Activated CD4-positive, alpha-beta T cell treated with anti-CD3 and anti-CD28 coated beads for 36 hours (primary cell): ENCODE results near the gene GM2A. TPM values are rescaled to one million over a fixed set of nuclear protein-coding genes. Genes with fewer than 3 reads are reported as not detected.
A peak's percentile ranks its signal among the peaks of the same experiment; 100 is the strongest.

Experiments used
- ATAC-seq: fragments of 200-7000 bp; cut with Tn5 transposase; one replicate; pipeline ENCODE4 v1.10.0; 2021; ENCODE audit warnings: mild to moderate bottlenecking, moderate library complexity
- CTCF ChIA-PET: fragments of 350-600 bp; sonication (Branson Sonifier 250); formaldehyde crosslinking; loops from one replicate; lab custom pipeline; 2021; ENCODE audit warnings: antibody characterized with exemption; lab: Charles Lee
- POLR2A ChIA-PET: fragments of 350-600 bp; sonication (Branson Sonifier 250); formaldehyde crosslinking; loops from one replicate; lab custom pipeline; 2021; ENCODE audit warnings: antibody characterized with exemption, inconsistent platforms; lab: Charles Lee
- DNase-seq: peaks from one replicate; pipeline ENCODE4 v3.0.0-alpha.2; 2020
- H3K27ac Mint-ChIP-seq: one replicate; pipeline ENCODE4 v1.8.0; 2021; ENCODE audit warnings: mixed read lengths
- H3K27me3 Mint-ChIP-seq: one replicate; pipeline ENCODE4 v1.8.0; 2021; ENCODE audit warnings: mixed read lengths
- H3K36me3 Mint-ChIP-seq: one replicate; pipeline ENCODE4 v1.8.0; 2021; ENCODE audit warnings: low read depth, mixed read lengths
- H3K4me1 Mint-ChIP-seq: one replicate; pipeline ENCODE4 v1.8.0; 2021; ENCODE audit warnings: mixed read lengths
- H3K4me3 Mint-ChIP-seq: one replicate; pipeline ENCODE4 v1.8.0; 2021; ENCODE audit warnings: mild to moderate bottlenecking, moderate library complexity, mixed read lengths
- H3K9me3 Mint-ChIP-seq: one replicate; pipeline ENCODE4 v1.8.0; 2021; ENCODE audit warnings: low read depth, mixed read lengths
- intact Hi-C, 2 experiments: fragments of 100-400 bp; cut with DNase I in 1 of 2; cut with micrococcal nuclease in 1 of 2; formaldehyde crosslinking; loops; one replicate each; pipeline versions ENCODE4 v1.14.2 to v1.15.1; 2022 to 2024; cut with DNase I, micrococcal nuclease
- total RNA-seq, 2 experiments: library from RNA; stranded (reverse); gene quantifications; one replicate each; pipeline ENCODE4 v1.2.3, GENCODE V29; 2021

Gene GM2A
- total RNA-seq, result 10 to 100 TPM; 17.2 to 19.3 TPM

DNA sequence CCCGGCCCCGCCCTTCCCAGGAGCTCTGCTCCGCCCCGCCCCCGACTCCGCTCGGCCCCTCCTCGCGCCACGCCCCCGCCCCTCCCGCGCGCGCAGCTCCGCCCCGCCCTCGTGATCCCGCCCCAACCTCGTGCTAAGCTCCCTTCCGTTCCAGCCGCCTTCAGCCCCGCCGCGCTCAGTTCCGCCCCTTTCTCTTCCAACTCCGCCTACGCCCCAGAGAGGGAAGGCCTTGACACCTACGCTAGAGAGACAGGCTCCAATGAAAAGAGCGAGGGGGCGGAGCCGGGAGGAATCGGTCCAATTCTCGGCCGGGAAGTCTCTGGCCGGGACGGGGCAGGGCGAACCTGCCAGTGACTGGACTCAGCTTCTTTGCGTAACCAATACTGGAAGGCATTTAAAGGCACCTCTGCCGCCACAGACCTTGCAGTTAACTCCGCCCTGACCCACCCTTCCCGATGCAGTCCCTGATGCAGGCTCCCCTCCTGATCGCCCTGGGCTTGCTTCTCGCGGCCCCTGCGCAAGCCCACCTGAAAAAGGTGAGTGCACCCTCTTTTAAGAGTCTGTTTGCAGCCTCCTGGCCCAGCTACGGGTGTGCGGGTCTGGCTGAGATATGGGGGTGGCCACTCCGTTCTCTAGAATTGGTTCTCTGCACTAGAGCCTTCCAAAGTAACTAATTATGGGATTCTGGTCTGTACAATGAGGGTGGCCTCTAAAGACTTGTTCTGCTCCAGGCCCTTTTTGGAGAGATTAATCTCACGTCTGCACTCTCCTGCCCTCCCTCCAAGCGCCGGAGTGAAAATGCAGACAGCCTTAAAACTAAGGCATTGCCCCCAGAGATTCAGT lies at the start of gene GM2A:
Gene GM2A (plus strand): TSS at position 424 of the 843 bp plus-strand sequence. CDS start 32 bp downstream, at position 456.
- Mint-ChIP-seq H3K9me3 (no peaks in the 10 kb centered on the region), H3K4me3 (peak within 1 kb of the TSS; percentile 85), H3K27ac (peak within 1 kb of the TSS; percentile 90), H3K36me3 (no peaks in the 10 kb centered on the region), H3K4me1 (peaks cover 38% of the 10 kb centered on the region), H3K27me3 (no peaks in the 10 kb centered on the region)
- ChIA-PET CTCF (interaction anchor here (0.6 to 1.9 kb wide), 14 partner anchors 10 to 127 kb away, joined by 3 to 13 read pairs (median 4); partner anchors contain the start of genes ANXA6 and CCDC69), POLR2A (interaction anchor here (0.6 to 1.7 kb wide), 8 partner anchors 15 to 803 kb away, joined by 3 to 12 read pairs (median 3); partner anchors contain the start of genes CCDC69 and G3BP1)
- DNase-seq (peak; percentile 99), ATAC-seq (peak; percentile 94)
- intact Hi-C loops, result loop anchor here (1.0 to 5.0 kb wide), 18 partner anchors 11 to 896 kb away; partner anchors contain the start of genes G3BP1 (in 2 of the 2), TCOF1 (in 2 of the 2), ATOX1 (in 1 of the 2) and DCTN4 (in 1 of the 2)

DNA sequence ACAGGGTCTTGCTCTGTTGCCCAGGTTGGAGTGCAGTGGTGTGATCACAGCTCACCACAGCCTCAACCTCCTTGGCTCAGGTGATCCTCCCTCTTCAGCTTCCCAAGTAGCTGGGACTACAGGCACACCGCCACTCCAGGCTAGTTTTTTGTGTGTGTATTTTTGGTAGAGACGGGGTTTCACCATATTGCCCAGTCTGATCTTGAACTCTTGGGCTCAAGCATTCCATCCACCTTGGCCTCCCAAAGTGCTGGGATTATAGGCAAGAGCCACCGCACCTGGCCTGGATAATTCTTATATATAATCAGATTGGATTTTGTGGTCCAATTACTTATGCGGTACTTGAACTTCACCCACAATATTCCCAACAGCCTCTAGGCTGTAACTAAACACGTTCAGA lies 48.9 kb upstream of the GM2A start:
- CTCF ChIA-PET, result interaction anchor here (0.7 to 1.3 kb wide), 3 partner anchors 24 to 88 kb away, joined by 3 to 6 read pairs (median 3); no protein-coding TSS in a partner anchor
- DNase-seq (no peak), ATAC-seq (no peak)
- H3K27ac Mint-ChIP-seq, result no peak overlapping the region
- H3K4me1 Mint-ChIP-seq, result peaks cover 46% of the 10 kb centered on the region
- no peak overlapping the region for H3K4me3 Mint-ChIP-seq
- no peaks in the 10 kb centered on the region for H3K9me3 Mint-ChIP-seq
- POLR2A ChIA-PET, result no interaction called here
- intact Hi-C loops, result no loop called here
- H3K27me3 Mint-ChIP-seq, result no peaks in the 10 kb centered on the region
- H3K36me3 Mint-ChIP-seq, result peaks cover 5% of the 10 kb centered on the region

DNA sequence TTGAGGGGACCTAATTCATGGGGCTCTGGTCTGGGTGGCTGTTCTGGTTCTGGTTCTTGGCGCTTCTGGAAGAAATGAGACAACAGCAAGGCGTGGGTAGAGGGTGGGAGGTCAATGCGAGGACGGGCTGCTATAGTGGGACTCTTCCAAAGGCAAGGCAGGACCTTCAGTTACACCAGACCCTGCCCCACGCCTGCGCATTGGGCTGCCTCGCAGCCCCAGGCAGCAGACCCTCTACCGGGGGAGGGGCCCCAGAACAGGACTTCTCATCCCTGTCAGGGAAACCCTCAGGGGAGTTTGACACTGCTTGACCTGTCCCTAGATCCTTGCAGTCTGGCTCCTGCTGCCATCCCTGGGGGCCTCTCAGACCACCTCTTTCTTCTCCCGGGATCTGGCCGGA lies 47.6 kb upstream of the GM2A start:
- ChIA-PET POLR2A (no interaction called here), CTCF (interaction anchor here (1.2 to 1.4 kb wide), 2 partner anchors 13 to 79 kb away, joined by 3 to 4 read pairs; no protein-coding TSS in a partner anchor)
- peaks cover 2% of the 10 kb centered on the region for H3K36me3 Mint-ChIP-seq
- peak overlapping the region; percentile 7 for H3K27ac Mint-ChIP-seq
- no peaks in the 10 kb centered on the region for H3K27me3 Mint-ChIP-seq
- intact Hi-C loops, result no loop called here
- H3K4me3 Mint-ChIP-seq, result no peak overlapping the region
- H3K4me1 Mint-ChIP-seq, result peaks cover 56% of the 10 kb centered on the region
- no peaks in the 10 kb centered on the region for H3K9me3 Mint-ChIP-seq
- no peak for DNase-seq
- ATAC-seq, result no peak

DNA sequence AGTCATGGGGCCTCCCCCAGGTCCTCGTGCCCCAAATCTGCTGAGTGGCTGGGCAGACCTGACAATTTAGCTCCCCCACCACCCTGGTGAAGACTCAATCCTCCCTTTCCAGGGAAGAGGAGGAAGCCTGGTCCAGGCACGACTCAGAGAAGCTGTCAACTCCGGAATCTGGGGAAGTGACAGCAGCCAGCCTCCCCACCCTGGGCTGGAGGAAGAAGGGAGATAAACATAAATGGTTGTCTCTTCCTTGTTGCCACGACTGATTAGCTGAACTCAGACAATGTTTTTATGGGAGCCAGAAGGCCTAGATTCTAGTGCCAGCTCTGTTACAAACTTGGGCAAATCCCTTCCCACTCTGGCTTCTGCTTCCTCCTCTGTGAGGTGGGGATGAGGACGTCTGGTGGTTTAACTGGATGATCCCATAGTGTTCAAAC lies 44.5 kb upstream of the GM2A start:
- H3K9me3 Mint-ChIP-seq, result no peaks in the 10 kb centered on the region
- H3K4me1 Mint-ChIP-seq, result peaks cover 64% of the 10 kb centered on the region
- ATAC-seq (no peak), DNase-seq (no peak)
- intact Hi-C loops, result no loop called here
- ChIA-PET POLR2A (interaction anchor here (0.6 to 1.1 kb wide), 2 partner anchors 20 to 546 kb away, joined by 3 to 7 read pairs; no protein-coding TSS in a partner anchor), CTCF (interaction anchor here (0.6 to 1.3 kb wide), 3 partner anchors 30 to 82 kb away, joined by 3 to 4 read pairs (median 3); no protein-coding TSS in a partner anchor)
- H3K27me3 Mint-ChIP-seq, result no peaks in the 10 kb centered on the region
- peaks cover 12% of the 10 kb centered on the region for H3K36me3 Mint-ChIP-seq
- peak overlapping the region; percentile 58 for H3K27ac Mint-ChIP-seq
- H3K4me3 Mint-ChIP-seq, result no peak overlapping the region

DNA sequence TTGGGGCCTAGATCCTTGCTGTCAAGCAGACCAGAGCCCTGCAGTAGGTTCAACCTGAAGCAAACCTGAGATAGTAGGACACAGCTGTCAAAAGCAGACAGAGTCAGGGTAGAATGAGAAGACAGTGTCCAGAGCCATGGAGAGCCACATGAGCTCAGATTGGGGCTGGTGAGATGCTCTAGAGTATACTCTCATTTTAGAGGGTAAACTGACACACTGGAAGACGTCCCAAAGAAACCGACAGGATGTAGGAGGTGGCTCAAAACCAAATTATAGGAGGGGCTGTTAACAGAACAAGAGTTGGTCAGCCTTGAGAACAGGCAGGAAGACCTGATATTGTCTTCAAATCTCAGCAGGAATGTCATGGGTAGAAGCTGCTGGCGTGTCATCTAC lies 40.6 kb upstream of the GM2A start:
- intact Hi-C loops, result loop anchor here (1.0 to 5.0 kb wide), 8 partner anchors 26 to 560 kb away; partner anchors contain the start of genes TNIP1 (in 2 of the 2), ATOX1 (in 1 of the 2), G3BP1 (in 1 of the 2) and RBM22 (in 1 of the 2)
- Mint-ChIP-seq H3K27me3 (no peaks in the 10 kb centered on the region), H3K27ac (peak overlapping the region; percentile 98), H3K4me1 (peaks cover 81% of the 10 kb centered on the region), H3K4me3 (peak overlapping the region; percentile 70), H3K9me3 (no peaks in the 10 kb centered on the region), H3K36me3 (peaks cover 28% of the 10 kb centered on the region)
- ATAC-seq (peak; percentile 9), DNase-seq (no peak)
- ChIA-PET CTCF (interaction anchor here (0.6 to 6.6 kb wide), 9 partner anchors 10 to 557 kb away, joined by 3 to 68 read pairs (median 4); partner anchors contain the start of gene CCDC69), POLR2A (interaction anchor here (1.5 to 4.6 kb wide), 2 partner anchors 10 to 40 kb away, joined by 7 to 46 read pairs; partner anchors contain the start of genes CCDC69 and GM2A)

DNA sequence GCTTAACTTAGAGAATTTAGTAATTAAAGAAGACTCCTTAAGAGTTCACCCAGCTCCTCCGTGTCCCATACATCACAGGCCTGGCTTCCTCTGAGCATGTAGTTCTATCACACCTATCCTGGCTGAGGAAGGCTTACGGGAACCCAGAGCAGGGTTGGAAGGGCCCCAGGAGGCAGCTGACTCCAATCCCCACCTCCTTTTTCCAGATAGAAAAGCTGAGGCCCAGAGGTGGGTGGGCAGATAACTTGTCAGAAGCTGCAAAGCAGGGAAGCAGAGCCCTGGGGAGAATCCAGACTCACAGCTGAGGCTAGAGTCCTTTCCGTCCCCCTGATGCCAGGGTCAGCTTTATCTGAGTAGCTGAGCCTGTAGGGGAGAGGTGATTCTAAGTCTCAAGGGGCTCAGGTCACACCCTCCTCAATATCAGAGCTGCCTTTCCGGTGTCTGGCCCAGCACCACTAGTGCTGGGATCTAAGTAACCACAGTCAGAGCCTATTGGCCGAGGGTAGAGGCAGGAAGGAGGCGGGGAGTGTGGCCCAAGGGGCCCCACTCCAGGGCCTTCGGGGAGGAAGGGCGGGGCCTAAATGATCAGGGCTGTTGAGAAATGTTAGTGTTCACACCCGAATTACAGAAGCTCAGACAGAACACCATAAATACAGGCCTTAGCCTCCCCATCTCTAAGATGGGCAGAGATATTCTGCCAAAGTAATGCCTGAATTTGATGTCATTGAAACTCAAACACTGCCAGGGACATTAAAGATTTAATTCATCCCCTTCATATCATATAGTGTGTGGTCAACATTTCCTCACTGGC lies 39.0 kb upstream of the GM2A start:
- Mint-ChIP-seq H3K4me1 (peaks cover 83% of the 10 kb centered on the region), H3K9me3 (no peaks in the 10 kb centered on the region), H3K27me3 (no peaks in the 10 kb centered on the region), H3K4me3 (peak overlapping the region; percentile 74), H3K36me3 (peaks cover 35% of the 10 kb centered on the region), H3K27ac (peak overlapping the region; percentile 97)
- ATAC-seq, result peak; percentile 89
- DNase-seq, result peak; percentile 92
- intact Hi-C loops, result loop anchor here (1.0 to 5.0 kb wide), 11 partner anchors 9 to 558 kb away; partner anchors contain the start of genes ANXA6 (in 2 of the 2), ATOX1 (in 1 of the 2), G3BP1 (in 1 of the 2) and GM2A (in 1 of the 2)
- POLR2A ChIA-PET, result interaction anchor here (0.6 to 4.6 kb wide), 6 partner anchors 9 to 135 kb away, joined by 3 to 46 read pairs (median 4); partner anchors contain the start of genes CCDC69 and GM2A
- CTCF ChIA-PET, result interaction anchor here (0.6 to 6.6 kb wide), 15 partner anchors 9 to 165 kb away, joined by 3 to 68 read pairs (median 3); partner anchors contain the start of genes CCDC69, GM2A and TNIP1

DNA sequence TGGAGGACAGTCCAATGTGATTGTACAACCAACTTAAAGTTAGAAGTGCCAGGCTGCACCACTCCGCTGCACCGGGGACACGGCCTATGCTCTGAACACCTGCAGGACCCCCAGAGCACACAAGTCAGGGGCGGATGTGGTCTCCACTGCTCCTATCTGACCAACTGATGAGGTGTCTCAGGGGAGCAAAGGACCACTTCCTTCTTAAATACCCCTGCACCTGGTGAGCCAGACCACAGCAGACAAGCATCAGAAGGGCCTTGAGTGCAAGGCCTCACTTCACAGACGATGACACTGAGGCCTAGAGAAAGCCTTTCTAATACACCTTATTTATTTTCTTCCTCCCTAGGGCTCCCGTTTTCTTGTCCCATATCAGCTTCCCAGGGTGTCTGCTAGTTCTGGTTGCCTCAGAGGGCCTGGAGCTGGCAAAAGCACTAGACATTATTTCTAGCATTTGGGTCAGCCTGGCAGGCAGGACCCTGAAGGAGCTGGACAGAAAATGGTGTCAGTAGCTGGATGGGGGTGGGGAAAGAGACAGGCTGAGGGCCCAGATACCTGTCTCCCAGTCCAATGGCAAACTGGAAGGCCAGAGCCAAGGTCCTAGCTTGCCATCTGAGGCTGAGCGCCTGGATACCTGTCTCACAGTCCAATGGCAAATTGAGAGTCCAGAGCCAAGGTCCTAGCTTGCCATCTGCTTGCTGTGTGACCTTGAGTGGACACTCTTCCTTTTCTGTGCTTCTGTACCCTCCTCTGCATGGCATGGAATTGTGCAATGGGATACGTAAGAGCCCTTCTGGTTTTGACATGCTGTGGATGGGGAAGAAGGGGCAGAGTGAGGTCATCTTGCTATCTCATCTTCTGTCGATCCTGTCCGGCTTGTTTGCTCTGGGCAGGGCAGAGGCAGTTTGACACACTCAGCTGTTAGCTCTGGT lies 38.1 kb upstream of the GM2A start:
- ATAC-seq (peak; percentile 5), DNase-seq (peak; percentile 51)
- Mint-ChIP-seq H3K36me3 (peaks cover 36% of the 10 kb centered on the region), H3K27ac (peak overlapping the region; percentile 97), H3K27me3 (no peaks in the 10 kb centered on the region), H3K4me1 (peaks cover 81% of the 10 kb centered on the region), H3K9me3 (no peaks in the 10 kb centered on the region), H3K4me3 (peak overlapping the region; percentile 74)
- ChIA-PET POLR2A (interaction anchor here (0.6 to 4.6 kb wide), 5 partner anchors 8 to 133 kb away, joined by 3 to 46 read pairs (median 4); partner anchors contain the start of genes CCDC69 and GM2A), CTCF (interaction anchor here (0.7 to 6.6 kb wide), 12 partner anchors 8 to 136 kb away, joined by 3 to 68 read pairs (median 4); partner anchors contain the start of genes CCDC69 and GM2A)
- intact Hi-C loops, result loop anchor here (1.0 to 5.0 kb wide), 8 partner anchors 8 to 557 kb away; partner anchors contain the start of genes ANXA6 (in 2 of the 2), ATOX1 (in 1 of the 2), G3BP1 (in 1 of the 2) and GM2A (in 1 of the 2)

DNA sequence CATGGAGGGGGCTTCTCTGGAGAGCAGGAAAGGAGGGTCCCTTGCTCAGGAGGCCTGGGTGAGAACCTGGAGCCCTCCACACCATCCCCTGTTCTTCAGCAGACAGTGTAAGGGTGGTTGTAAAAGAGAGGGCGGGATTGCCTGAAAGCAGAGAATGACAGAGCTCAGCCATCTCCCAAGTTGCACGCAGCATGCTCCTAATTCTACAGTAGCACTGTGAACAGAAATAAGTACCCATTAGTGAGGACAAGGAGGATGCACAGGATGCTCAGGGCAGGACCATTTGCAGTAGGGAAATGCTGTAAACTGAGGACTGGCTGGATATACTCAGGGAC lies 37.5 kb upstream of the GM2A start:
- no peak for ATAC-seq
- POLR2A ChIA-PET, result no interaction called here

DNA sequence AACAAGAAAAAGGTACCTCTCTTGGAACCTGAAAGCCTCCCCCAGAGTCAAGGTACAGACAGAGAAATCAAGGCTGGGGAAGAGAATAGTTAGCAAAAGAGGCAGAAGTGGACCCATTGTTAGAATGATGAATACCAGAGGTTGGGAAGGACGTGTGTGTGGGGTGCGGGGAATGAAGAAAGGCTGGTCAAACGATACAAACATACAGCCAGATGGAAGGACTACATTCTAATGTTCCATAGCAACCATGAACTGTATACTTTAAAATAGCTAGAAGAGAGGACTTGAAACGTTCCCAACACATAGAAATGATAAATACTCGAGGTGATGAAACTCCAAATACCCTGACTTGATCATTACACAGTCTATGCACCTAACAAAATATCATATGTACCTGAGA lies 36.2 kb upstream of the GM2A start:
- H3K4me1 Mint-ChIP-seq, result peaks cover 87% of the 10 kb centered on the region
- H3K27ac Mint-ChIP-seq, result peak overlapping the region; percentile 45
- H3K9me3 Mint-ChIP-seq, result no peaks in the 10 kb centered on the region
- DNase-seq, result no peak
- POLR2A ChIA-PET, result no interaction called here
- no peaks in the 10 kb centered on the region for H3K27me3 Mint-ChIP-seq
- H3K36me3 Mint-ChIP-seq, result peaks cover 39% of the 10 kb centered on the region
- no peak overlapping the region for H3K4me3 Mint-ChIP-seq
- no peak for ATAC-seq
- intact Hi-C loops, result no loop called here
- CTCF ChIA-PET, result interaction anchor here (1.2 to 6.6 kb wide), 2 partner anchors 6 to 91 kb away, joined by 3 to 68 read pairs; partner anchors contain the start of gene CCDC69

More for the DNA sequence above, 37.5 kb upstream of the GM2A start:
- intact Hi-C loops, result loop anchor here (2.0 kb wide), 2 partner anchors 37 to 59 kb away; partner anchors contain the start of genes ANXA6 (in 2 of the 2) and GM2A (in 1 of the 2)
- no peak for DNase-seq
- H3K9me3 Mint-ChIP-seq, result no peaks in the 10 kb centered on the region
- peaks cover 85% of the 10 kb centered on the region for H3K4me1 Mint-ChIP-seq
- H3K27me3 Mint-ChIP-seq, result no peaks in the 10 kb centered on the region
- H3K36me3 Mint-ChIP-seq, result peaks cover 38% of the 10 kb centered on the region
- CTCF ChIA-PET, result interaction anchor here (0.7 to 6.6 kb wide), 7 partner anchors 7 to 137 kb away, joined by 3 to 68 read pairs (median 4); partner anchors contain the start of gene CCDC69
- H3K27ac Mint-ChIP-seq, result peak overlapping the region; percentile 97
- peak overlapping the region; percentile 13 for H3K4me3 Mint-ChIP-seq
